Measurements from ENCODE around the gene ACSM2A.
"Not testable (repeated sequence)": the region's sequence is repeated elsewhere in the genome, so short reads cannot be mapped to it uniquely, and the experiment has no call there.

GRCh38 chr16:20531795-20532194, 80.5 kb downstream of the ACSM2A start:
- TF ChIP-seq CTCF (IDR thresholded peaks at IDR 0.05; ENCODE audit: poor library complexity, severe bottlenecking); POLR2AphosphoS5 (IDR thresholded peaks at IDR 0.05); EP300 (conservative IDR thresholded peaks at IDR 0.05; ENCODE audit: poor library complexity, severe bottlenecking); REST (IDR thresholded peaks at IDR 0.05; ENCODE audit: borderline replicate concordance); MXI1 (conservative IDR thresholded peaks at IDR 0.05; ENCODE audit: poor library complexity, severe bottlenecking); TAF1 (IDR thresholded peaks at IDR 0.05; ENCODE audit: low read depth); SMC3 (conservative IDR thresholded peaks at IDR 0.05; ENCODE audit: poor library complexity); RAD21 (conservative IDR thresholded peaks at IDR 0.05): not testable (repeated sequence)
